Measurements from ENCODE around the gene SMARCA2.

The SMARCA2 gene

GRCh38 chr9:2036844-2037243 is 21.7 kb downstream of the SMARCA2 start:
- DNase-seq (ENCODE audit: low read depth), result no peak
- TF ChIP-seq, protein P1, sequence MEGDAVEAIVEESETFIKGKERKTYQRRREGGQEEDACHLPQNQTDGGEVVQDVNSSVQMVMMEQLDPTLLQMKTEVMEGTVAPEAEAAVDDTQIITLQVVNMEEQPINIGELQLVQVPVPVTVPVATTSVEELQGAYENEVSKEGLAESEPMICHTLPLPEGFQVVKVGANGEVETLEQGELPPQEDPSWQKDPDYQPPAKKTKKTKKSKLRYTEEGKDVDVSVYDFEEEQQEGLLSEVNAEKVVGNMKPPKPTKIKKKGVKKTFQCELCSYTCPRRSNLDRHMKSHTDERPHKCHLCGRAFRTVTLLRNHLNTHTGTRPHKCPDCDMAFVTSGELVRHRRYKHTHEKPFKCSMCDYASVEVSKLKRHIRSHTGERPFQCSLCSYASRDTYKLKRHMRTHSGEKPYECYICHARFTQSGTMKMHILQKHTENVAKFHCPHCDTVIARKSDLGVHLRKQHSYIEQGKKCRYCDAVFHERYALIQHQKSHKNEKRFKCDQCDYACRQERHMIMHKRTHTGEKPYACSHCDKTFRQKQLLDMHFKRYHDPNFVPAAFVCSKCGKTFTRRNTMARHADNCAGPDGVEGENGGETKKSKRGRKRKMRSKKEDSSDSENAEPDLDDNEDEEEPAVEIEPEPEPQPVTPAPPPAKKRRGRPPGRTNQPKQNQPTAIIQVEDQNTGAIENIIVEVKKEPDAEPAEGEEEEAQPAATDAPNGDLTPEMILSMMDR (IDR thresholded peaks at IDR 0.05; ENCODE audit: low read length, missing control alignments), result no peak
- H3K4me3 ChIP-seq (replicated peaks; ENCODE audit: low read depth, low read length), result no peak overlapping the region

DNA sequence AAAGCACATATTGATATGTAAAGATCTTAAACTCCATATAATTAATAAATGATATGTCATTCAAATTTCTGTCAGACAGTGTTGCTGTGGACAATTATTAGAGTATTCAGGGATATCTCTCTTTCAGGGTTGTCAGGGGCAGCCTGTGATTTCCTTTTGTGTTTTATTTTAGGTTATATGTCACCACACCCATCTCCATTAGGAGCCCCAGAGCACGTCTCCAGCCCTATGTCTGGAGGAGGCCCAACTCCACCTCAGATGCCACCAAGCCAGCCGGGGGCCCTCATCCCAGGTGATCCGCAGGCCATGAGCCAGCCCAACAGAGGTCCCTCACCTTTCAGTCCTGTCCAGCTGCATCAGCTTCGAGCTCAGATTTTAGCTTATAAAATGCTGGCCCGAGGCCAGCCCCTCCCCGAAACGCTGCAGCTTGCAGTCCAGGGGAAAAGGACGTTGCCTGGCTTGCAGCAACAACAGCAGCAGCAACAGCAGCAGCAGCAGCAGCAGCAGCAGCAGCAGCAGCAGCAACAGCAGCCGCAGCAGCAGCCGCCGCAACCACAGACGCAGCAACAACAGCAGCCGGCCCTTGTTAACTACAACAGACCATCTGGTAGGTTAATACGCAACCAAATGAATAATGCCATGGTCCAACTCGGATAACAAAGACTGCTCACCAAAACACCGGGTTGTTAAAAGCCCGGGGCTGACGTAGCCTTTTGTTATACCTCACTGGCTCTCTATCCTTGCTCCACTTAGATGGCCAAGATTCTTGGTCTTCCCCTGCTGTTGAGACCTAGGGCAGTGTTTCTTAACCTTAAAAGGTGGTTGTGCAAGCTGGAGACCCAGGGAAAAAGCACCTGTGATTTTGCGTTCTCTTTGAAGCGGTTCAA is 24.4 kb downstream of the SMARCA2 start:
- no peak for DNase-seq (ENCODE audit: low read depth)
- H3K4me3 ChIP-seq (replicated peaks; ENCODE audit: low read depth, low read length), result no peak overlapping the region
- TF ChIP-seq, protein P1 (IDR thresholded peaks at IDR 0.05; ENCODE audit: low read length, missing control alignments), result no peak

- no peak overlapping the region for H3K4me3 ChIP-seq (replicated peaks; ENCODE audit: low read depth, low read length)
- no peak for DNase-seq (ENCODE audit: low read depth)
- TF ChIP-seq, protein P1 (IDR thresholded peaks at IDR 0.05; ENCODE audit: low read length, missing control alignments), result no peak
These were observed 25.7 kb downstream of the SMARCA2 start for GRCh38 chr9:2040828-2041227.

- no peak for DNase-seq (ENCODE audit: low read depth)
- TF ChIP-seq, protein P1 (IDR thresholded peaks at IDR 0.05; ENCODE audit: low read length, missing control alignments), result no peak
- no peak overlapping the region for H3K4me3 ChIP-seq (replicated peaks; ENCODE audit: low read depth, low read length)
These were observed 26.6 kb downstream of the SMARCA2 start for GRCh38 chr9:2041736-2042135.

- no peak for DNase-seq (ENCODE audit: low read depth)
- TF ChIP-seq, protein P1 (IDR thresholded peaks at IDR 0.05; ENCODE audit: low read length, missing control alignments), result no peak
- no peak overlapping the region for H3K4me3 ChIP-seq (replicated peaks; ENCODE audit: low read depth, low read length)
These were observed 28.1 kb downstream of the SMARCA2 start for GRCh38 chr9:2043243-2043642.

GRCh38 chr9:2043881-2044462 is 28.8 kb downstream of the SMARCA2 start:
- no peak for DNase-seq (ENCODE audit: low read depth)
- H3K4me3 ChIP-seq (replicated peaks; ENCODE audit: low read depth, low read length), result no peak overlapping the region
- TF ChIP-seq, protein P1 (IDR thresholded peaks at IDR 0.05; ENCODE audit: low read length, missing control alignments), result no peak
